GM21381 (cell line): ENCODE measurements around the gene LCN12.

Source experiments
- ATAC-seq: cut with Tn5 transposase; IDR thresholded peaks from one replicate; pipeline ENCODE4 v1.9.1; 2021; ENCODE audit warnings: mild to moderate bottlenecking, moderate library complexity; ENCODE audit not compliant: unreplicated experiment

Gene LCN12

GRCh38 chr9:136957461-136957860 is 5.4 kb downstream of the LCN12 start:
- no peak for ATAC-seq

- ATAC-seq: no peak
These were observed 5.8 kb downstream of the LCN12 start for GRCh38 chr9:136957901-136958300.

- ATAC-seq: no peak
These were observed 6.4 kb downstream of the LCN12 start for GRCh38 chr9:136958473-136958872.

GRCh38 chr9:136958898-136959850 is 7.1 kb downstream of the LCN12 start:
- ATAC-seq: no peak

GRCh38 chr9:136960212-136960937 is 8.3 kb downstream of the LCN12 start:
- ATAC-seq: no peak

GRCh38 chr9:136960938-136961275 is 8.8 kb downstream of the LCN12 start:
- ATAC-seq: no peak

- ATAC-seq: no peak
These were observed 9.4 kb downstream of the LCN12 start for GRCh38 chr9:136961279-136962065.

- no peak for ATAC-seq
These were observed 10.1 kb downstream of the LCN12 start for GRCh38 chr9:136962163-136962562.

- no peak for ATAC-seq
These were observed 10.7 kb downstream of the LCN12 start for GRCh38 chr9:136962701-136963248.

- ATAC-seq: no peak
These were observed 11.3 kb downstream of the LCN12 start for GRCh38 chr9:136963341-136963740.

- no peak for ATAC-seq
These were observed 11.7 kb downstream of the LCN12 start for GRCh38 chr9:136963751-136964150.

- no peak for ATAC-seq
These were observed 12.2 kb downstream of the LCN12 start for GRCh38 chr9:136964171-136964689.

- no peak for ATAC-seq
These were observed 12.9 kb downstream of the LCN12 start for GRCh38 chr9:136964833-136965422.

GRCh38 chr9:136965771-136966484 is 13.9 kb downstream of the LCN12 start:
- ATAC-seq: no peak

- no peak for ATAC-seq
These were observed 16.5 kb downstream of the LCN12 start for GRCh38 chr9:136968333-136969127.

- no peak for ATAC-seq
These were observed 17.1 kb downstream of the LCN12 start for GRCh38 chr9:136969150-136969549.

- ATAC-seq: no peak
These were observed 17.7 kb downstream of the LCN12 start for GRCh38 chr9:136969774-136970173.

- ATAC-seq: no peak
These were observed 18.3 kb downstream of the LCN12 start for GRCh38 chr9:136970361-136970760.

GRCh38 chr9:136971746-136972145 is 19.7 kb downstream of the LCN12 start:
- no peak for ATAC-seq
